ENCODE data around the gene TEKT2.

GRCh38 chr1:36115200-36115669 lies 31.3 kb downstream of the TEKT2 start:
- TF ChIP-seq POLR2A (IDR thresholded peaks at IDR 0.05) (no peak), CTCF (IDR thresholded peaks at IDR 0.05) (no peak), POLR2AphosphoS5 (IDR thresholded peaks at IDR 0.05) (no peak)
